HepG2 (cell line): ENCODE data around the gene PNKD. TPM values are rescaled to one million over a fixed set of nuclear protein-coding genes. Genes with fewer than 3 reads are reported as not detected.

Source experiments
- CCDC6 ChIP-seq: sonication (generic); formaldehyde crosslinking; IDR thresholded peaks from 2 replicates; pipeline ENCODE4 v1.8.1; 2022; ENCODE audit warnings: mild to moderate bottlenecking, missing genetic modification reagents, moderate library complexity
- CENPX ChIP-seq: sonication (generic); formaldehyde crosslinking; IDR thresholded peaks from 2 replicates; pipeline ENCODE4 v1.9.0; 2021; ENCODE audit warnings: mild to moderate bottlenecking, missing genetic modification reagents, moderate library complexity
- DBP ChIP-seq: sonication (generic); formaldehyde crosslinking; IDR thresholded peaks from 2 replicates; pipeline ENCODE4 v1.4.0; 2020; ENCODE audit warnings: missing genetic modification reagents; ENCODE audit errors: not compliant biosample characterization
- ELK4 ChIP-seq: sonication (generic); formaldehyde crosslinking; IDR thresholded peaks from 2 replicates; pipeline ENCODE4 v1.9.0; 2021; ENCODE audit warnings: missing genetic modification reagents, borderline replicate concordance
- FOXK2 ChIP-seq: fragments of 450-650 bp; IDR thresholded peaks from 2 replicates; pipeline ENCODE4 v1.6.1; 2016
- GFI1 ChIP-seq: sonication (generic); formaldehyde crosslinking; IDR thresholded peaks from 2 replicates; pipeline ENCODE4 v1.5.0; 2020; ENCODE audit warnings: missing genetic modification reagents, mild to moderate bottlenecking, borderline replicate concordance
- KMT2B ChIP-seq: IDR thresholded peaks from 2 replicates; pipeline ENCODE4 v1.6.1; 2016; ENCODE audit warnings: missing genetic modification reagents, missing compliant biosample characterization
- NFKB2 ChIP-seq: sonication (generic); formaldehyde crosslinking; IDR thresholded peaks from 2 replicates; pipeline ENCODE4 v1.4.0; 2020; ENCODE audit warnings: missing genetic modification reagents, borderline replicate concordance
- PAXIP1 ChIP-seq: sonication (generic); formaldehyde crosslinking; conservative IDR thresholded peaks from 2 replicates; pipeline ENCODE4 v1.4.0; 2020; ENCODE audit warnings: mild to moderate bottlenecking, missing genetic modification reagents, moderate library complexity
- POLR2AphosphoS5 ChIP-seq: IDR thresholded peaks from 2 replicates; pipeline ENCODE4 v1.6.1; 2012; ENCODE audit warnings: low read depth, low read length
- RCOR2 ChIP-seq: IDR thresholded peaks from 2 replicates; pipeline ENCODE4 v1.6.1; 2016; ENCODE audit warnings: missing biosample characterization, missing genetic modification reagents
- TBL1XR1 ChIP-seq: fragments of 150-350 bp; IDR thresholded peaks from 2 replicates; pipeline ENCODE4 v1.6.1; 2014; ENCODE audit warnings: borderline replicate concordance, low read length; ENCODE audit not compliant: partially characterized antibody
- TEAD2 ChIP-seq: sonication (generic); formaldehyde crosslinking; IDR thresholded peaks from 2 replicates; pipeline ENCODE4 v1.9.0; 2021; ENCODE audit warnings: missing genetic modification reagents
- TMF1 ChIP-seq: sonication (generic); formaldehyde crosslinking; IDR thresholded peaks from 2 replicates; pipeline ENCODE4 v1.8.1; 2022; ENCODE audit warnings: low read depth, missing genetic modification reagents
- ZNF143 ChIP-seq: sonication (generic); formaldehyde crosslinking; IDR thresholded peaks from 2 replicates; pipeline ENCODE4 v1.4.0; 2020; ENCODE audit warnings: missing genetic modification reagents
- ZNF280B ChIP-seq: sonication (generic); formaldehyde crosslinking; IDR thresholded peaks from 2 replicates; pipeline ENCODE4 v1.5.0; 2020; ENCODE audit warnings: missing genetic modification reagents, mild to moderate bottlenecking, borderline replicate concordance
- ZNF510 ChIP-seq: sonication (generic); formaldehyde crosslinking; IDR thresholded peaks from 2 replicates; pipeline ENCODE4 v1.4.0; 2020; ENCODE audit warnings: low read depth, mild to moderate bottlenecking, missing genetic modification reagents
- ZNF543 ChIP-seq: sonication (generic); formaldehyde crosslinking; IDR thresholded peaks from 2 replicates; pipeline ENCODE4 v1.4.0; 2020; ENCODE audit warnings: mild to moderate bottlenecking, missing genetic modification reagents
- ZNF639 ChIP-seq: conservative IDR thresholded peaks from 2 replicates; pipeline ENCODE4 v1.6.1; 2018; ENCODE audit warnings: missing genetic modification reagents
- ZNF773 ChIP-seq: sonication (generic); formaldehyde crosslinking; IDR thresholded peaks from 2 replicates; pipeline ENCODE4 v1.4.0; 2020; ENCODE audit warnings: missing genetic modification reagents, borderline replicate concordance
- ZNF883 ChIP-seq: sonication (generic); formaldehyde crosslinking; IDR thresholded peaks from 2 replicates; pipeline ENCODE4 v1.5.1; 2020; ENCODE audit warnings: mild to moderate bottlenecking, missing genetic modification reagents; ENCODE audit errors: not compliant biosample characterization
- polyA plus RNA-seq, 8 experiments: library from polyadenylated mRNA; depleted of rRNA in 3 of 8; stranded (reverse) in 7 of 8; unstranded in 1 of 8; fragments of >200 nt; fragmentation: Illumina TruSeq in 4 of 8; extraction: Trizol in 4 of 8; gene quantifications; 2 replicates each; pipeline versions ENCODE4 v1.2.1 to v1.2.3, GENCODE V29; 2011 to 2016; ENCODE audit warnings: low read depth in 4 of 8, missing spikeins in 1 of 8, mixed read lengths in 1 of 8; ENCODE audit not compliant: insufficient read depth in 1 of 8
- total RNA-seq, 5 experiments: library from RNA; depleted of rRNA; stranded (reverse); fragments of >200 nt; fragmentation: Illumina TruSeq; extraction: Trizol; gene quantifications; 2 replicates each; pipeline ENCODE4 v1.2.3, GENCODE V29; 2016; ENCODE audit warnings: low read depth in 1 of 5

The PNKD gene
- total and polyA plus RNA-seq, 2 of the 13 experiments (the other 11 are each of a cell fraction or from before 2014, with no cell fraction given): 55.9 to 80.4 TPM

- peak; percentile 73 for TF ChIP-seq PAXIP1 (CRISPR knock-in tag)
- TF ChIP-seq CENPX (CRISPR knock-in tag): no peak
- 0 out of 2 replicates have a peak, but pooled peaks have one; percentile 35 for TF ChIP-seq GFI1 (CRISPR knock-in tag)
- TF ChIP-seq ELK4 (CRISPR knock-in tag): no peak
- no peak for TF ChIP-seq RCOR2
- no peak for TF ChIP-seq ZNF143 (CRISPR knock-in tag)
- no peak for TF ChIP-seq KMT2B (CRISPR knock-in tag)
- TF ChIP-seq POLR2AphosphoS5: no peak
- TF ChIP-seq NFKB2 (CRISPR knock-in tag): no peak
- no peak for TF ChIP-seq ZNF773 (CRISPR knock-in tag)
- no peak for TF ChIP-seq TMF1 (CRISPR knock-in tag)
- TF ChIP-seq TBL1XR1: no peak
- TF ChIP-seq TEAD2 (CRISPR knock-in tag): no peak
- no peak for TF ChIP-seq ZNF639
- TF ChIP-seq ZNF510 (CRISPR knock-in tag): no peak
- TF ChIP-seq CCDC6 (CRISPR knock-in tag): no peak
- TF ChIP-seq ZNF543 (CRISPR knock-in tag): no peak
- no peak for TF ChIP-seq ZNF883 (CRISPR knock-in tag)
- no peak for TF ChIP-seq FOXK2
- TF ChIP-seq ZNF280B (CRISPR knock-in tag): no peak
- no peak for TF ChIP-seq DBP (CRISPR knock-in tag)
Observed at GRCh38 chr2:218286570-218287459, 16.5 kb downstream of the PNKD start (continued).
